Measurements from ENCODE around the gene LRBA. TPM values are rescaled to one million over a fixed set of nuclear protein-coding genes. Genes with fewer than 3 reads are reported as not detected.

LRBA gene
- polyA plus RNA-seq, 1 of the 3 experiments (the other 2 are of a cell fraction) = 11.4 TPM

DNA sequence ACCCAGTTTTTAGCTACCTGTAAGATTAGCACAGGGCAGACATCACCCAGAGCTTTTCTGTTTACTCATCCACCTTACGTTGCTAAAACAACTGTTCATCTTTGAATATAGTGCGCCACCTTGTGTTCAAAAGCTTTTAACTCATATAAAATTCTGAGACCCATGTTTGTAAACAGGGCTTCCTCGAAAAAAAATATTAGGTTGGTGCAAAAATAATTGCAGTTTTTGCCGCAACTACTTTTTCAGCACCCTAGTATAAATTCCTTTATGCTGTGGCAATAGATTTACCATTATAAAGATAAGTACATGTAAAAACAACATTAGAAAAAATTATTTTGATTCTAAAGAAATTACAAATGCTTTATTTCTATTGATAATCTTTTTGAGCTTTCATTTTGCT is 147.9 kb downstream of the LRBA start:
- Histone ChIP-seq H3K4me1 (ENCODE audit: control insufficient read depth in 1 of 2, insufficient read depth in 2 of 2, low read depth in 1 of 2, low read length in 1 of 2) (no peaks in the 10 kb centered on the region), H3K27ac (ENCODE audit: low read depth in 2 of 2, low read length in 1 of 2) (no peak overlapping the region), H2AFZ (ENCODE audit: low read depth) (no peak overlapping the region), H3K79me2 (ENCODE audit: insufficient read depth) (no peaks in the 10 kb centered on the region), H3K36me3 (replicated peaks in 1 of 2; ENCODE audit: control insufficient read depth in 1 of 2, insufficient read depth in 2 of 2, low read length in 1 of 2) (peaks cover 0 to 13% of the 10 kb centered on the region in 2 experiments), H3F3A (replicated peaks; ENCODE audit: insufficient read depth) (no peaks in the 10 kb centered on the region), H3K27me3 (ENCODE audit: insufficient read depth) (no peaks in the 10 kb centered on the region), H3K9me2 (no peaks in the 10 kb centered on the region), H3K4me3 (ENCODE audit: low read depth in 2 of 2, low read length in 1 of 2) (no peak overlapping the region), H3K4me2 (no peak overlapping the region), H3K9me3 (no peaks in the 10 kb centered on the region), H4K20me1 (ENCODE audit: insufficient read depth) (no peaks in the 10 kb centered on the region), H3K9ac (no peak overlapping the region)
- 5% methylated on average over 4 of the region's 4 CpGs for WGBS (ENCODE audit: low lambda C conversion rate)
- DNase-seq = peak; percentile 62
- ChIA-PET POLR2A (no interaction called here), CTCF (interaction anchor here (0.5 to 5.7 kb wide), 73 partner anchors 9 to 882 kb away, joined by 3 to 71 read pairs (median 4); no protein-coding TSS in a partner anchor)
- TF ChIP-seq FOXJ3 (CRISPR knock-in tag; IDR thresholded peaks at IDR 0.05) (0 out of 2 replicates have a peak, but pooled peaks have one; percentile 33), RAD21 (IDR thresholded peaks at IDR 0.05; ENCODE audit: low read length) (peak; percentile 89), IRF3 (IDR thresholded peaks at IDR 0.05; ENCODE audit: low read depth, low read length) (no peak), SMC3 (IDR thresholded peaks at IDR 0.05; ENCODE audit: low read depth, low read length) (peak; percentile 72), CTCF (IDR thresholded peaks at IDR 0.05) (peak; percentile 75), GABPA (IDR thresholded peaks at IDR 0.05; ENCODE audit: low read depth) (no peak), FOSL2 (IDR thresholded peaks at IDR 0.05; ENCODE audit: borderline replicate concordance, low read depth) (0 out of 2 replicates have a peak, but pooled peaks have one; percentile 5)

GRCh38 chr4:150863456-150863855 is 151.6 kb downstream of the LRBA start:
- DNase-seq = no peak
- Histone ChIP-seq H2AFZ (ENCODE audit: low read depth) (no peak overlapping the region), H3K9ac (no peak overlapping the region), H3K27me3 (ENCODE audit: insufficient read depth) (no peaks in the 10 kb centered on the region), H3K36me3 (replicated peaks in 1 of 2; ENCODE audit: control insufficient read depth in 1 of 2, insufficient read depth in 2 of 2, low read length in 1 of 2) (peaks cover 0 to 5% of the 10 kb centered on the region in 2 experiments), H3K9me3 (no peaks in the 10 kb centered on the region), H3K4me1 (ENCODE audit: control insufficient read depth in 1 of 2, insufficient read depth in 2 of 2, low read depth in 1 of 2, low read length in 1 of 2) (no peaks in the 10 kb centered on the region), H3K9me2 (no peaks in the 10 kb centered on the region), H3K4me2 (no peak overlapping the region), H3K27ac (ENCODE audit: low read depth in 2 of 2, low read length in 1 of 2) (no peak overlapping the region), H4K20me1 (ENCODE audit: insufficient read depth) (no peaks in the 10 kb centered on the region), H3K79me2 (ENCODE audit: insufficient read depth) (no peaks in the 10 kb centered on the region), H3F3A (replicated peaks; ENCODE audit: insufficient read depth) (no peaks in the 10 kb centered on the region), H3K4me3 (ENCODE audit: low read depth in 2 of 2, low read length in 1 of 2) (no peak overlapping the region)
- 95% methylated on average over 7 of the region's 7 CpGs for WGBS (ENCODE audit: low lambda C conversion rate)
- POLR2A ChIA-PET = no interaction called here
- CTCF ChIA-PET = interaction anchor here (0.9 to 1.3 kb wide), 2 partner anchors 566 to 621 kb away, joined by 3 to 4 read pairs; no protein-coding TSS in a partner anchor
- TF ChIP-seq REST (IDR thresholded peaks at IDR 0.05; ENCODE audit: low read depth, low read length) (no peak), ELF1 (IDR thresholded peaks at IDR 0.05) (no peak), TAF1 (IDR thresholded peaks at IDR 0.05; ENCODE audit: borderline replicate concordance, low read depth, low read length) (no peak), CHD2 (IDR thresholded peaks at IDR 0.05; ENCODE audit: low read length, partially characterized antibody) (no peak), GATA2 (CRISPR knock-in tag; IDR thresholded peaks at IDR 0.05) (no peak), MXI1 (IDR thresholded peaks at IDR 0.05; ENCODE audit: low read depth, low read length) (no peak), FOXM1 (IDR thresholded peaks at IDR 0.05; ENCODE audit: low read depth) (no peak), TEAD4 (IDR thresholded peaks at IDR 0.05; ENCODE audit: borderline replicate concordance, insufficient read depth) (no peak), RFX5 (IDR thresholded peaks at IDR 0.05; ENCODE audit: low read length) (no peak), USF2 (IDR thresholded peaks at IDR 0.05; ENCODE audit: borderline replicate concordance, low read depth, low read length) (no peak), EP300 (IDR thresholded peaks at IDR 0.05; ENCODE audit: borderline replicate concordance in 1 of 2, low read depth in 1 of 2, low read length in 1 of 2) (no peak), GABPA (IDR thresholded peaks at IDR 0.05; ENCODE audit: low read depth) (no peak), RCOR1 (IDR thresholded peaks at IDR 0.05; ENCODE audit: low read length) (no peak), SMC3 (IDR thresholded peaks at IDR 0.05; ENCODE audit: low read depth, low read length) (no peak), NRF1 (IDR thresholded peaks at IDR 0.05; ENCODE audit: low read depth, low read length) (no peak)

All from SK-N-SH (cell line).